Femur (tissue), 1 donor: ENCODE data around the gene IP6K1.

Experiments used
- DNase-seq: peaks from one replicate; pipeline ENCODE4 v3.0.0-alpha.2; 2017

Gene IP6K1

GRCh38 chr3:49722896-49723295, 63.4 kb downstream of the IP6K1 start:
- peak; percentile 38 for DNase-seq

- peak; percentile 38 for DNase-seq
Measured at GRCh38 chr3:49721896-49722781, 64.2 kb downstream of the IP6K1 start.

GRCh38 chr3:49721596-49721895, 64.8 kb downstream of the IP6K1 start:
- DNase-seq: peak; percentile 22

- peak; percentile 20 for DNase-seq
Measured at GRCh38 chr3:49720855-49721595, 65.3 kb downstream of the IP6K1 start.

GRCh38 chr3:49719214-49719884, 67.0 kb downstream of the IP6K1 start, which contains the start of gene AMIGO3:
AMIGO3 (minus strand) TSS chr3:49719684; CDS start chr3:49719465, 219 bp downstream.
- peak; percentile 95 for DNase-seq

GRCh38 chr3:49718858-49719213, 67.5 kb downstream of the IP6K1 start:
- no peak for DNase-seq

- DNase-seq: peak; percentile 55
Measured at GRCh38 chr3:49717959-49718857, 68.1 kb downstream of the IP6K1 start.

- DNase-seq: peak; percentile 26
Measured at GRCh38 chr3:49717211-49717958, 69.0 kb downstream of the IP6K1 start.

- DNase-seq: peak; percentile 35
Measured at GRCh38 chr3:49716691-49717210, 69.6 kb downstream of the IP6K1 start.

GRCh38 chr3:49716169-49716568, 70.2 kb downstream of the IP6K1 start:
- peak; percentile 16 for DNase-seq

- DNase-seq: peak; percentile 36
Measured at GRCh38 chr3:49715611-49716121, 70.7 kb downstream of the IP6K1 start.

GRCh38 chr3:49714728-49715550, 71.4 kb downstream of the IP6K1 start:
- peak; percentile 29 for DNase-seq

GRCh38 chr3:49713336-49714105, 72.8 kb downstream of the IP6K1 start:
- DNase-seq: peak; percentile 20

- peak; percentile 15 for DNase-seq
Measured at GRCh38 chr3:49712631-49713317, 73.6 kb downstream of the IP6K1 start.

- DNase-seq: no peak
Measured at GRCh38 chr3:49712166-49712565, 74.2 kb downstream of the IP6K1 start.

GRCh38 chr3:49711489-49711888, 74.9 kb downstream of the IP6K1 start:
- no peak for DNase-seq

- DNase-seq: no peak
Measured at GRCh38 chr3:49709852-49710251, 76.5 kb downstream of the IP6K1 start.

- DNase-seq: no peak
Measured at GRCh38 chr3:49707113-49707480, 79.2 kb downstream of the IP6K1 start.
